ENCODE results near the gene SSX2IP. TPM values are rescaled to one million over a fixed set of nuclear protein-coding genes. Genes with fewer than 3 reads are reported as not detected.

The SSX2IP gene
- polyA plus RNA-seq, 3 donors, result 0.85 to 2.8 (median 2.2) TPM

GRCh38 chr1:84692391-84692790 lies 2.1 kb upstream of the SSX2IP start:
- Mint-ChIP-seq H3K9me3 (peaks cover 0 to 2% (median 0%) of the 10 kb centered on the region in 7 donors), H3K27ac (peak overlapping the region in 1 of 7 donors; percentile 51), H3K36me3 (no peaks in the 10 kb centered on the region), H3K4me1 (peaks cover 38% of the 10 kb centered on the region), H3K4me3 (peak overlapping the region; percentile 27 to 41), H3K27me3 (ENCODE audit: low read depth in 3 of 3) (peaks cover 0 to 4% (median 3%) of the 10 kb centered on the region in 3 donors)
- Histone ChIP-seq H3K9ac (ENCODE audit: insufficient read depth, low read length, poor library complexity, severe bottlenecking) (no peak overlapping the region), H3K36me3 (replicated peaks in 1 of 2; ENCODE audit: control insufficient read depth in 1 of 2, insufficient read depth in 2 of 2, low read length in 2 of 2) (no peaks in the 10 kb centered on the region), H2AFZ (ENCODE audit: insufficient read depth, low read depth, low read length, poor library complexity, severe bottlenecking) (peak overlapping the region; percentile 71), H3K79me2 (ENCODE audit: insufficient read depth, low read length) (peaks cover 19% of the 10 kb centered on the region), H3K27me3 (ENCODE audit: control insufficient read depth in 2 of 2, insufficient read depth in 2 of 2, low read length in 2 of 2) (no peaks in the 10 kb centered on the region), H4K20me1 (ENCODE audit: insufficient read depth, low read length) (no peaks in the 10 kb centered on the region), H3K4me2 (replicated peaks; ENCODE audit: extremely low read depth, low read length, poor library complexity, severe bottlenecking) (no peak overlapping the region), H3K9me3 (replicated peaks in 1 of 2; ENCODE audit: control insufficient read depth in 1 of 2, insufficient read depth in 1 of 2, low read length in 2 of 2) (no peaks in the 10 kb centered on the region), H3K4me3 (replicated peaks in 1 of 3; ENCODE audit: low read depth in 2 of 3, low read length in 3 of 3) (no peak overlapping the region), H3K27ac (ENCODE audit: low read depth in 1 of 2, low read length in 2 of 2) (peak overlapping the region in 1 of 2 donors; percentile 30), H3K4me1 (ENCODE audit: control insufficient read depth in 1 of 2, insufficient read depth in 2 of 2, low read length in 2 of 2) (peaks cover 29 to 40% of the 10 kb centered on the region in 2 donors)
- TF ChIP-seq CTCF (IDR thresholded peaks at IDR 0.05), result no peak
- no peak for DNase-seq
- intact Hi-C loops (cut with micrococcal nuclease), result loop anchor here (10.0 kb wide), 2 partner anchors 118 to 548 kb away; partner anchors contain the start of genes CTBS (in 2 of the 2) and PRKACB (in 1 of the 2)
- WGBS (ENCODE audit: insufficient coverage), result no CpG with 5 or more reads among the region's 6 CpGs

GRCh38 chr1:84691122-84691783 lies 992 bp upstream of the SSX2IP start:
- Histone ChIP-seq H2AFZ (ENCODE audit: insufficient read depth, low read depth, low read length, poor library complexity, severe bottlenecking) (peak overlapping the region; percentile 89), H3K4me2 (replicated peaks; ENCODE audit: extremely low read depth, low read length, poor library complexity, severe bottlenecking) (peak overlapping the region; percentile 86), H3K4me3 (replicated peaks in 1 of 3; ENCODE audit: low read depth in 2 of 3, low read length in 3 of 3) (peak overlapping the region; percentile 54 to 91 (median 81)), H3K9me3 (replicated peaks in 1 of 2; ENCODE audit: control insufficient read depth in 1 of 2, insufficient read depth in 1 of 2, low read length in 2 of 2) (no peaks in the 10 kb centered on the region), H3K4me1 (ENCODE audit: control insufficient read depth in 1 of 2, insufficient read depth in 2 of 2, low read length in 2 of 2) (peaks cover 29 to 40% of the 10 kb centered on the region in 2 donors), H3K27me3 (ENCODE audit: control insufficient read depth in 2 of 2, insufficient read depth in 2 of 2, low read length in 2 of 2) (no peaks in the 10 kb centered on the region), H3K36me3 (replicated peaks in 1 of 2; ENCODE audit: control insufficient read depth in 1 of 2, insufficient read depth in 2 of 2, low read length in 2 of 2) (no peaks in the 10 kb centered on the region), H4K20me1 (ENCODE audit: insufficient read depth, low read length) (no peaks in the 10 kb centered on the region), H3K9ac (ENCODE audit: insufficient read depth, low read length, poor library complexity, severe bottlenecking) (no peak overlapping the region), H3K27ac (ENCODE audit: low read depth in 1 of 2, low read length in 2 of 2) (peak overlapping the region; percentile 53 to 70), H3K79me2 (ENCODE audit: insufficient read depth, low read length) (peaks cover 30% of the 10 kb centered on the region)
- 100% methylated on average over 2 of the region's 13 CpGs for whole genome bisulfite sequencing (ENCODE audit: insufficient coverage)
- Mint-ChIP-seq H3K4me3 (peak overlapping the region; percentile 89 to 95), H3K4me1 (peaks cover 40% of the 10 kb centered on the region), H3K36me3 (no peaks in the 10 kb centered on the region), H3K9me3 (peaks cover 0 to 2% (median 0%) of the 10 kb centered on the region in 7 donors), H3K27me3 (ENCODE audit: low read depth in 3 of 3) (peaks cover 0 to 4% (median 3%) of the 10 kb centered on the region in 3 donors), H3K27ac (peak overlapping the region; percentile 76 to 94 (median 88))
- intact Hi-C loops (cut with micrococcal nuclease), result loop anchor here (10.0 kb wide), 2 partner anchors 116 to 546 kb away; partner anchors contain the start of genes CTBS (in 2 of the 2) and PRKACB (in 1 of the 2)
- no peak for TF ChIP-seq CTCF (IDR thresholded peaks at IDR 0.05)
- no peak for DNase-seq

Measured in CD14-positive monocyte (primary cell).